ENCODE data around the gene MAMSTR. TPM values are rescaled to one million over a fixed set of nuclear protein-coding genes. Genes with fewer than 3 reads are reported as not detected.
"Not testable (repeated sequence)": the region's sequence is repeated elsewhere in the genome, so short reads cannot be mapped to it uniquely, and the experiment has no call there.

The MAMSTR gene
- total RNA-seq, 1 donor from 2014 or later: 1.0 TPM

DNA sequence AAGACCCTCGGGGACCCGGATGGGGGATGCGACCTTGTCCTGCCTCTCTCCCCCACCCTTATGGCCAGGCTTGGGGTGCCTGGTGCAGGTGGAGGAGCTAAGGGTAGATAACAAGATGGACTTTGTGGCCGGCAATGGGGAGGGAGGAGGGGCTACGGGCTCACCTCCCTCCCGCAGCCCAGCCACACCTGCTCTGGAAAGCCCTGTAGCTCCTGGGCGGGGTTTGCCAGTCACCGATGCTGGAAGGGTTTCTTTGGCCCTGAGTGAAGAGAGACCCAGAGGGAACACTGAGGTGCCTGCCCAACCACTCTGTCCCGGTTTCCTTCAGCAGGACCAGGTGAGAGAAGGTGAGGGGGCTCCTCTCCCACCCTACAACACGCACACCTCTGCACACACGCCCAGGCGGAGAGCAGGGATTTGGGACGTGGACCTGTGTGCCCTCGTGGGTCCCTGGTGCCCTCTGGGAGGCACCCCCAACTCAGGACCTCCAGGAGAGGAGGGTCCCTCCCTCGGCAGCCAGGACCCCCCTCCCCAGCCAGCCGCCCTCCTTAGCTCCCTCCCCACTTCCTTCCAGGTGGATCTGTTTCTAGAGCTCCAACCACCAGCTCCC lies 23.7 kb downstream of the MAMSTR start, which contains the start of gene FUT2:
Gene FUT2 (plus strand): TSS at position 229 of the 610 bp plus-strand sequence. CDS start 6,986 bp downstream, outside the sequence.
- Histone ChIP-seq H3K27me3 (ENCODE audit: control insufficient read depth, insufficient read depth, low read length) (no peaks in the 10 kb centered on the region), H3K4me3 (ENCODE audit: low read depth, low read length) (no peak within 1 kb of the TSS), H3K36me3 (ENCODE audit: control insufficient read depth, insufficient read depth, low read length) (no peaks in the 10 kb centered on the region)
- DNase-seq (ENCODE audit: low read depth): no peak
- TF ChIP-seq, protein P1, sequence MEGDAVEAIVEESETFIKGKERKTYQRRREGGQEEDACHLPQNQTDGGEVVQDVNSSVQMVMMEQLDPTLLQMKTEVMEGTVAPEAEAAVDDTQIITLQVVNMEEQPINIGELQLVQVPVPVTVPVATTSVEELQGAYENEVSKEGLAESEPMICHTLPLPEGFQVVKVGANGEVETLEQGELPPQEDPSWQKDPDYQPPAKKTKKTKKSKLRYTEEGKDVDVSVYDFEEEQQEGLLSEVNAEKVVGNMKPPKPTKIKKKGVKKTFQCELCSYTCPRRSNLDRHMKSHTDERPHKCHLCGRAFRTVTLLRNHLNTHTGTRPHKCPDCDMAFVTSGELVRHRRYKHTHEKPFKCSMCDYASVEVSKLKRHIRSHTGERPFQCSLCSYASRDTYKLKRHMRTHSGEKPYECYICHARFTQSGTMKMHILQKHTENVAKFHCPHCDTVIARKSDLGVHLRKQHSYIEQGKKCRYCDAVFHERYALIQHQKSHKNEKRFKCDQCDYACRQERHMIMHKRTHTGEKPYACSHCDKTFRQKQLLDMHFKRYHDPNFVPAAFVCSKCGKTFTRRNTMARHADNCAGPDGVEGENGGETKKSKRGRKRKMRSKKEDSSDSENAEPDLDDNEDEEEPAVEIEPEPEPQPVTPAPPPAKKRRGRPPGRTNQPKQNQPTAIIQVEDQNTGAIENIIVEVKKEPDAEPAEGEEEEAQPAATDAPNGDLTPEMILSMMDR (IDR thresholded peaks at IDR 0.05; ENCODE audit: insufficient read depth, low read length, poor library complexity, severe bottlenecking): no peak

DNA sequence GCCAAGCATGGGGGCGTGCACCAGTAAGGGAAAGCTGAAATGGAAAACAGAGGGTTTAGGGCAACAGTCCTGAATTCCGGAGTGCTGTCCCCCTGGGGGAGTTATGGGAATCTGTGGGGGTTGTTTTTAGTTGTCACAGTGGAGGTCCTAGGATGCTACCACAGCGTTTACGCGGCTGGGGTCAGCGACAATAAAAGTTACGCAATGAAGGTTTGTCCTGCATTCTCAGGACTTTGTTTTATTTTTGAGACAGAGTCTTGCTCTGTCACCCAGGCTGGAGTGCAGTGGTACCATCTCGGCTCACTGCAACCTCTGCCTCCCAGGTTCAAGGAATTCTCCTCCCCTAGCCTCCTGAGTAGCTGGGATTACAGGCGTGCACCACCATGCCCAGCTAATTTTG lies 25.9 kb downstream of the MAMSTR start:
- H3K36me3 ChIP-seq (ENCODE audit: control insufficient read depth, insufficient read depth, low read length); H3K4me3 ChIP-seq (ENCODE audit: low read depth, low read length); DNase-seq (ENCODE audit: low read depth); H3K27me3 ChIP-seq (ENCODE audit: control insufficient read depth, insufficient read depth, low read length): not testable (repeated sequence)

DNA sequence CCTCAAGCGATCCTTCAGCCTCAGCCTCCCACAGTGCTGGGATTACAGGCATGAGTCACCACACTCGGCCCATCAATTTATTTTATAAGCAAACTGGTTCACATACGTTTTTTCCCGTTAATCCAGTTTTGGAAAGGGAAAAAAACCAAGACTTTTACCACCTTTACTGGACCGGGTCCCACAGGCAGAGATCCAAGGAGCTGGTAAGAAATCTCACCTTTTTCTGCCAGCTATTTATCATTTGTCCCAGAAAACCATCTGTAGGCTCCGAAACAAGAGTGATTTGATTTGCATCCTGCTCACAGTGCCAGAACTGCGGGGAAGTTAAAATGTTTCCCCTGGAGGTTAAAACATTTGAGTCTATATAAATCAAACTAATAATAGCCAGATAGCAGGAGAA lies 30.1 kb downstream of the MAMSTR start:
- no peak for DNase-seq (ENCODE audit: low read depth)
- no peaks in the 10 kb centered on the region for H3K27me3 ChIP-seq (ENCODE audit: control insufficient read depth, insufficient read depth, low read length)
- TF ChIP-seq, protein P1 (IDR thresholded peaks at IDR 0.05; ENCODE audit: insufficient read depth, low read length, poor library complexity, severe bottlenecking): no peak

DNA sequence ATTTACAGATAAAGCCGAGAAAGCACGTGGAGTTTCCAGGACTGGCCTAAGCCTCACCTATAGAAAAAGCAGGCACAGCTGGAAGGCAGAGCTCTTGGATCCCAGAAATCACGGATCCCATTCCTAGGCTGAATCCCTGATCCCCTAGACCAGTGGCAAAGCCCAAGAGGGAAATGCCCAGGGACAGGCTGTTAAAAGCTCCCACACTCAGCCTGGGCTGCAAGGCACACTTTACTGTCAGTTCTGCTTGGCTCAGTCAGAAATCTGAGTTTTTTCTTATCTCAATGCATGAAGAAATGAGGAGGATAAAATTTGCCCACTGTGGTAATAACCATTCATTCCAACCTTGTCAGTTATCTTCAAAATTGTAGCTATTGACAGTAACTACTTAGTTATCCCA lies 31.7 kb downstream of the MAMSTR start:
- H3K36me3 ChIP-seq (ENCODE audit: control insufficient read depth, insufficient read depth, low read length): no peaks in the 10 kb centered on the region
- no peaks in the 10 kb centered on the region for H3K27me3 ChIP-seq (ENCODE audit: control insufficient read depth, insufficient read depth, low read length)
- no peak for DNase-seq (ENCODE audit: low read depth)
- H3K4me3 ChIP-seq (ENCODE audit: low read depth, low read length): no peak overlapping the region
- TF ChIP-seq, protein P1 (IDR thresholded peaks at IDR 0.05; ENCODE audit: insufficient read depth, low read length, poor library complexity, severe bottlenecking): no peak

More for the DNA sequence above, 30.1 kb downstream of the MAMSTR start:
- no peaks in the 10 kb centered on the region for H3K36me3 ChIP-seq (ENCODE audit: control insufficient read depth, insufficient read depth, low read length)
- no peak overlapping the region for H3K4me3 ChIP-seq (ENCODE audit: low read depth, low read length)

DNA sequence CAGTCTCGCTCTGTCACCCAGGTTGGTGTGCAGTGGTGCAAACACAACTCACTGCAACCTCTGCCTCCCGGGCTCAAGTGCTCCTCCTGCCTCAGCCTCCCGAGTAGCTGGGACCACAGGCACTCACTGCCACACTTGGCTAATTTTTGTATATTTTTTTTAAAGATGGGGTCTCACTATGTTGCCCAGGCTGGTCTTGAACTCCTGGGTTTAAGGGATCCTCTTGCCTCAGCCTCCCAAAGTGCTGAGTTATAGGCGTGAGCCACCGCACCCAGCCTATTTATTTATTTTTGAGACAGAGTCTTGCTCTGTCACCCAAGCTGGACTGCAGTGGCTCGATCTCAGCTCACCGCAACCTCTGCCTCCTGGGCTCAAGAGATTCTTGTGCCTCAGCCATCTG lies 32.9 kb downstream of the MAMSTR start:
- not testable (repeated sequence) for H3K36me3 ChIP-seq (ENCODE audit: control insufficient read depth, insufficient read depth, low read length); H3K4me3 ChIP-seq (ENCODE audit: low read depth, low read length); DNase-seq (ENCODE audit: low read depth); H3K27me3 ChIP-seq (ENCODE audit: control insufficient read depth, insufficient read depth, low read length)

DNA sequence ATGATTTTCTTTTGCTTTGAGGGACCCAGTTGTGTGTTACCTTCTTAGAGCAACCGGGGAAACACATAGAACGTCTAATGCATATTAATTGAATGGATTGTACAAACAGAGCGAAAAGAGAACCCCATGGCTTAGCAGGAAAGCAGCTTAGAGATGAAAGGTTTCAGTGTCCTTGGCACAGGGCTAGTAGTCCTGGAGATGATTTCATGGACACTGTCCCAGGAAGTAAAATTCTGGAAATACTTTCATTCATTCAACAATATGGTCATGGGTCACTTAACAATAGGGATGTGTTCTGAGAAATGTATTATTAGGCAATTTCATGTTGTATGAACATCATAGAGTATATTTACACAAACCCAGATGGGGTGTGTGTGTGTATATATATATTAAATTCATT lies 33.4 kb downstream of the MAMSTR start:
- no peak overlapping the region for H3K4me3 ChIP-seq (ENCODE audit: low read depth, low read length)
- TF ChIP-seq, protein P1 (IDR thresholded peaks at IDR 0.05; ENCODE audit: insufficient read depth, low read length, poor library complexity, severe bottlenecking): no peak
- H3K27me3 ChIP-seq (ENCODE audit: control insufficient read depth, insufficient read depth, low read length): no peaks in the 10 kb centered on the region
- H3K36me3 ChIP-seq (ENCODE audit: control insufficient read depth, insufficient read depth, low read length): no peaks in the 10 kb centered on the region
- DNase-seq (ENCODE audit: low read depth): no peak

DNA sequence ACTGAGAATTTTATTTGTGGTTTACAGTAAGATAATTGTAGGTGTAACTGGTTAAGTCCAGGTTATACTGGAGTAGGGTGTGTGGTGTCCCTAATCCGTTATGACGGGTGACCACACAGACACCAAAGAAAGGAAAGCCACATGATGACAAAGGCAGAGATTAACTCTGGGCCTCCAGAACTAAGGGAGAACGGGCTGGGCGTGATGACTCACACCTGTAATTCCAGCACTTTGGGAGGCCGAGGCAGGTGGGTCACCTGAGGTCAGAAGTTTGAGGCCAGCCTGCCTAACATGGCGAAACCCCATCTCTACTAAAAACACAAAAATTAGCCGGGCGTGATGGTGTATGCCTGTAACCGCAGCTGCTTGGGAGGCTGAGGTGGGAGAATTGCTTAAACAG lies 33.9 kb downstream of the MAMSTR start:
- no peak for DNase-seq (ENCODE audit: low read depth)
- Histone ChIP-seq H3K27me3 (ENCODE audit: control insufficient read depth, insufficient read depth, low read length) (peaks cover 2% of the 10 kb centered on the region), H3K36me3 (ENCODE audit: control insufficient read depth, insufficient read depth, low read length) (no peaks in the 10 kb centered on the region), H3K4me3 (ENCODE audit: low read depth, low read length) (no peak overlapping the region)
- TF ChIP-seq, protein P1 (IDR thresholded peaks at IDR 0.05; ENCODE audit: insufficient read depth, low read length, poor library complexity, severe bottlenecking): no peak

Measured in kidney epithelial cell (primary cell).